ENCODE measurements around the gene SYCP3.

Gene SYCP3

DNA sequence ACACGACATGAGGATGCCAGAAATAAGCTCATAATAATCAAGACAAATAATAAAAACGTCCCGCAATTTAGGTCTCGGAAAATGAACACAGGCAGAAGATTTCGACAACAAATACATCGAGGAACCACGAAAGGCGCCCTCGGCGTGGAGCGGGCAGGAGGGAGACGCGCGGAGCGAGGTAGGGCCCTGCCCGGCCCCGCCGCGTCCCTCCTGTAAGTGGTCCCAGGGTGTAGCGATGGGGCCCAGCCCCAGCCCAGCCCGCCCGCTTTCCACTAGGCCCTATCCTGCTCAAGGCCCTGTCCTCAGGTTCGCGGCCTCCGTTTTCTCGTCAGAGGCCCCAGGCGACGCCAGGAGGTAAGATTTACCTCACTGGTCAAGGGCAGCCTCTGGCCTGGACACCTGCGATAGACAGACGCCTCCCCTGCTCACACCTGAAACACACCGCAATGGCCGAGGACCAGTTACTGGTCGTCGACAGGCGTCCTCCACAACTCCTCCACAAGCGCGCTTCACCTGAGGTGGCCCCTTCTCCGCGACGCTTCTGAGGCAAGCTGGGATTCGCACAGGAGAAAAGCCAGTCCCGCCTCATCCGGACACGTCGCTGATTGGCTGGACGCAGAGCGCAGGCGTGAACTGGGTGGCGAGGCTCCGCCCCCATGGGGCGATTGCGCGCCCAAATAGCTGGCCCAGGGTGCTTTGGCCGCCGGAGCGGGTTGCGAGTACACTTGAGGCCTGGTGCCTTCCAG, at the start of gene SYCP3:
SYCP3 (minus strand) TSS at position 543 of the 746 bp plus-strand sequence. CDS start 1,527 bp downstream, outside the sequence.
- no peak for DNase-seq (ENCODE audit: low spot score)

DNA sequence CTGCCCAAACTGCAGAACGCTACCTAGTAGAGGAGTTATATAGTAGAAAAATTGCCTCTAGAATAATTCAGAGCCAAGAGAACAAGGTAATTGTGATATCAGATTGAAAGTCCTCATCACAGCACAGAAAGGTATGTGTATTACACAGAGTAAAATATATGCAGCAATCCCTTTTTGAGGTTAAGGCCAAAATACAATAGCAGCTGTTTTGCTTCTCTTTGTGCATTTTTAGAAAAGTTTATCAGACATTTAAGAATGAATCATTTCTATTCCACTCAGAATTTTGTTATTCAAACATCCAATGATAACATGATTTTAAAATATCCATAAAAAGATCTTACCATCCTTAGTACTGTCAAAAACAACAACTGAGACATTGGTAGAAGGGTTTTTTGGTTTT, 46.4 kb upstream of the SYCP3 start:
- no peak for DNase-seq (ENCODE audit: low spot score)

DNA sequence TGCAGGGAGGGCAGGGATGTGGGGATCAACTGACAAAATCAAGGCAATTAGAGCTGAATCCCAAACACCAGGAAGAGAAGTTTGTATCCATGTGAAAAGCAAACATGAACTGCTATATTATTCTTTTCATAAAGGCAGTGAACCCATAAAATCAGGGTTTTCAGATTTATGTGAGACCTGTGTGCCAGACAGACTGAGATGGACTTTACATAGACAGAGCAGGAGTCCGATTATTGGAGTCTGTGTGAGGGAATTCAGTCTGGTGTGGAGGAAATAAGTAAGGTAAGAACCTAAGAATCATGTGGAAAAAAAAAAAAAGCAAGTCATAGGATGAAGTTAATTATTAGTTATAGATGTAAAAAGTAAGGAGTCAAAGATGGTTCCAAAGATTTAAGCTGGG, 45.1 kb upstream of the SYCP3 start:
- DNase-seq (ENCODE audit: low spot score) = no peak

DNA sequence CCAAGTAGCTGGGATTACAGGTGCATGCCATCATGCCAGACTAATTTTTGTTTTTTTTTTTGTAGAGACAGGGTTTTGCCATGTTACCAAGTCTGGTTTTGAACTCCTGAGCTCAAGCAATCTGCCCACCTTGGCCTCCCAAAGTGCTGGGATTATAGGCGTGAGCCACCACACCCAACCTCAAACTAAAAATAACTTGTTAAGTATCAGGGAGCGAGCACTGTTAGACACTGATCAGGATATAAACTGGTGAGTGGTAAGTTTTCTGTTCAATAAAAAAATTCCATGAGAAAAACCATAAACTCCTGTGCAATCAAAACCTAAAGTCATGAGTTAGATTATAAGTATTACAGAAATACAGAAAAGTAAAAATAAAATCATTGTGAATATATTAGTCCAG, 44.6 kb upstream of the SYCP3 start:
- DNase-seq (ENCODE audit: low spot score) = no peak

DNA sequence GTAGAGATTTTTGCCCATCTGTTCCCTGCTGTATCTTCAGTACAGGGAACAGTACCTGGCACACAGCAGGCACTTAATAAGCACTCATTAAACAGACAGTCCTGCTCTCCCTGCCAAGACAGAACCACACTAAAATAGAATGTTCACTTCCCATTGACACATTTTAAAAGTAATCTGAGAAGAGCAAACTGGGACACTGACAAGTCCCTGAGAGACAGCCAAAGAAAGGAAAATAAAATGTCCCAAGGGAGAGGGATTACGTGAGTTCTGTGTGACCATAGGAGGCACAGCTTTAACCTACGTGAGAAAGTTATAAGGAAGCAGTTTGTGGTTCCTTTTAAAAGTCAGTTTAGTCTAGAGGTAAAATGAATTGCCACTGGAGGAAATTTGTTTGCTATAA, 43.9 kb upstream of the SYCP3 start:
- no peak for DNase-seq (ENCODE audit: low spot score)

DNA sequence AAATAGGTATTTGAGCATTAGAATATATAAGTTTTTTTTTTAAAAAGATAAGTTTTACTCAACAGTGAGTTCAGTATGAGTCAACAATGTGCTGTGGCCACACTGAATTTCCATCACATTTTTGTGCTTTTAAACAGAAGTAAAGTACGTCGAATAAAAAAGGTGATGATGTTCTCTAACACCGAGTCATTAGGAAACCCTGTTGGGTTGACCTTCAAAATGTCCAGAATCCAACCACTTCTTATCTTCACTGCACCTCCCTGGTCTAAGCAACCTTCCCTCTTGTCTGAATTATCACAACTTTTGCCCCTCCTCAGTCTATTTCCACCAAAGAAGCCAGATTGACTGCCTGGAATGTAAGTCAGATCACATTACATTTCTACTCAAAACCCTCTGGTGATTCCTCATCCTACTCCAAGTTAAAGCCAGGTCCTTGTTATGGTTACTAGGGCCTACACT, 43.0 kb upstream of the SYCP3 start:
- DNase-seq (ENCODE audit: low spot score) = no peak

DNA sequence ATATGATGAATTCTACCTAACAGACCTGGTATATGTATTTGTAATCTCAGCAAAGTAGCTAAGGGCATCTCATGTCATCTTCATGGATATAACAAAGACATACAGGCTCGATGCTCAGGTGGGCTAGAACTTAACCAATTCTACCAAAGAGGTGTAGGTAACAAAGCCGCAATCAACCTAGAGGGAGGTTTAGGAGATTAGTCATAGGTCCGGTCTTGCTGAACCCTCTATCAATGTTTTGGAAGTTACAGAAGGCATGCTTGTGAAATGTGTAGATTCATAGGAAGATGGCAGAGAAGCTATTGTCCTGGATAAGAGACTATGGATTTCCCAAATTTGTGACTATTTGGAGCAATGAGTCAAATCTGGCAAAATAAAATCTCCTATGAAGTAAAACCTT, 42.6 kb upstream of the SYCP3 start:
- DNase-seq (ENCODE audit: low spot score) = no peak

DNA sequence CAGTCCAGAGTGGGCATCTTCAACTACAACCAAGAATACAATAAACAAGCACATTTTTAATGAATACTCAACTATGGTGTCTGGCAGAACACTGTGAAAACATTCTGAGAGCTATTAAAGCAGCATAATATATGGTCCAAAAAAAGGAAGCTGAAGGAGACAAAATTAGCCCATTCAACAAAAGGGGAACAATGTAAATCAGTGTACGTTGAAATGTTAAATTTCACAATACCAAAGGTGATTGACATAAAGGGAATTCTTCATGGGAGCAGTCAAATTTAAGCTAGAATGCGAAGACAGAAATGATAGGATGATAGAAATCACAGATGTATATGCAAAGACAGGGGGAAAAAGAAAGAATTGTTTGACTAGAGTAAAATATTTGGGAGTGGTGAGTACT, 41.3 kb upstream of the SYCP3 start:
- DNase-seq (ENCODE audit: low spot score) = no peak

DNA sequence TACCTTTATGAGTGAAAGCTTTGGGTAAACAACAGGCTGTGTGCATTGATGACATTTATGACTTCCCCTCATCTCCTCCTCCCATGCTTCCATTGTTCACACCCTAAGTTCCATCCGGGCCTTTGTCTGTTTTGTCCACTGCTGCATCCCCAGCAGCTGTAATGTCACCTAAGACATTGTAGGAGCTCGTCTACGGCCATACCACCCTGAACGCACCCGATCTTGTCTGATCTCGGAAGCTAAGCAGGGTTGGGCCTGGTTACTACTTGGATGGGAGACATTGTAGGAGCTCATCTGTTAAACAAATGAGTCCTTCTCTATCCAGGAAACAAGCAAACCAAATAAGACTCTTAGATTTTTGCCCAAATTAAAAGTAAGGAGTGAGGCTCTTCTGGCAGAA, 40.4 kb upstream of the SYCP3 start:
- no peak for DNase-seq (ENCODE audit: low spot score)

DNA sequence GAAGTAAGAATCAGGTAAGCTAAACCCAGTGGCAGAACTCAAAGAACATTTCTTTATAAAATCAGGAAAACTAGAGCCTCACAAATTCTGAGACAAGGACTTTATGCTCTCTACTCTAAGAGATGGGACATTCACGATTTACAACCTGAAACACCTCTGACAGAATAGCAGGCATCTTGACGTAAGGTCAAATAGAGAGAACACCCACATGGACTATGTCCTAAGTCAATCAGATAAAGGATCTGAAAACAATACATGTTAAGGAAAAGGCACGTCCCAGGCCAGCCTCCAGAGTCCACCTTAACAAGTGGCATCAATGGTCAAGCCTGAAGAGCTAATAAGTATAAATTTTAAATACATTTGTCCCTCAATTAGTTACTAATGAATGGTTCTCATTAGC, 39.9 kb upstream of the SYCP3 start:
- no peak for DNase-seq (ENCODE audit: low spot score)

DNA sequence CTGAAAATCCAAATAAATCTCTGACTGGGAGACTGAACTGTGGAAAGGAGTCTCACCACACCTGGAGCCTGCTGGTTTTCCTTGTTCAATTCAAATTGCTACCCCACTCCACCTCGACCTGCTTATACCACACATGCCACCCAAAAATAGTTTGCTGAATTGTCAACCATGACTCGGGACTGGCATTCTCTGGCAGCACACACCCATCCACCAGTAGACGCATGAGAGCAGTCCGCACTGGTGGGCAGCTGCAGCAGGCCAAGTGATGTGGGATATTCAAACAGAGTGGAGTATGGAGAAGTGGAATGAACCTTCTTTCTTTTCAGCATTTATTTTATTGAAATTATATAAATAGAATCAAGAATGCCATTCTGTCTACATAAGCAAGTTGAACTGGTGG, 38.7 kb upstream of the SYCP3 start:
- DNase-seq (ENCODE audit: low spot score) = no peak

DNA sequence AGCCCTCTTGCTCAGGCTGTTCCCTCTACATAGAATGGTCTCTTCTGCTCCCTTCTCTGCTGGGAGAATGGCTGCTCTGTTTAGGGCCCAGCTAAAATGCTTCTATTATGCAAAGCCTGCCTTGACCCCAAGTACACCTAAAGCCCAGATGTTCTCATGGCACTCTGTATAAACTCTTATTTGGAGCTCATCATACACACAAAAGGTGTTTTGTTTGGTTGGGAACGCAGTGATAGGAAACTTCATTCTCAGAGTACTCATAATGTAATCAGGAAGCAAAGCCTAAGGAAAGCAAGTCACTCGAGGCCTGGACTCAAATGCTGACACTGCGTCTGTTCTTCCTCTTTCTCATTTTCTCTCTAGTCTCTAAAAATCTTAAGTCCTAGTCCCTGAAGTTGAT, 38.2 kb upstream of the SYCP3 start:
- no peak for DNase-seq (ENCODE audit: low spot score)

DNA sequence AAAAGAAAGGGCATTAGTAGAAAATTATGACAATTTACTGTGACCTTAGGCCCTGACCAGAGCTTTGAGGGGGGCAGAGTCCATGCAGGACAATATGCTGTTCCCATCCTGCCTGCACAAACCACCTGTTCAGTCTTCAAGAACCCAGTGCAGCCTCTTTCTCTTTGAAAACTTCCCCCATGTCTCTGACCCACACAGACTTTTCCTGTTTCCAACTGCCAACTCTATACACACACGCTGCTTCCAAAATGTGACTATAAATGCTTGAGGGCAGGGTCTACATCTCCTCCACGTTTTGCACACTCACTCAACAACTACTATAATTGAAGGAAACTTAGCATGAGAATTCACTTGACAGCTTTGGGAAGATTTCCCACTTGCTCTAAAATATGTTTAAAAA, 36.6 kb upstream of the SYCP3 start:
- no peak for DNase-seq (ENCODE audit: low spot score)

DNA sequence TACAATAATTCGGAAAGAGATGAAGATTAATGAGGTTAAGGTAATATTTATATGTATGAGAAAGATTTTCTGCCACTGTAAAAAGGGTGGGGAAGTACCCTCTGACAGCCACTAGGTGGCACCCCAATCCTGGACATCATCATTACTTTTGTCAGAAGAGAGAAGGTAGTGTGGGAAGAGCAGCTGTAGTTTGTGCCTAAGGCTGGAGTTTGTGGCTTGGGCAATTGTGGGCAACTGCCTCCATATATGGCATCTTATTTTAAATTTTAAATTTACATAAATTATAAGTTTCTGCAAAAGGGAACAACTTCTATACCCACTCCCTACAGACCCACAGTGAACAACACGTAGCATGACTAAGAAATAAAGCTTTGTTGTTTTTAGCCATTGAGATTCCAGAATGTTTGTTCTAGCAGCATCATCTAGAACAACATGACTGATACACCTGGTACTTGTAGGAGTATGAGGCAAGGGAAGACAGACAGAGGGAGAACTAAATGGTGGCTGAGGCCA, 34.4 kb upstream of the SYCP3 start:
- DNase-seq (ENCODE audit: low spot score) = peak; percentile 65

DNA sequence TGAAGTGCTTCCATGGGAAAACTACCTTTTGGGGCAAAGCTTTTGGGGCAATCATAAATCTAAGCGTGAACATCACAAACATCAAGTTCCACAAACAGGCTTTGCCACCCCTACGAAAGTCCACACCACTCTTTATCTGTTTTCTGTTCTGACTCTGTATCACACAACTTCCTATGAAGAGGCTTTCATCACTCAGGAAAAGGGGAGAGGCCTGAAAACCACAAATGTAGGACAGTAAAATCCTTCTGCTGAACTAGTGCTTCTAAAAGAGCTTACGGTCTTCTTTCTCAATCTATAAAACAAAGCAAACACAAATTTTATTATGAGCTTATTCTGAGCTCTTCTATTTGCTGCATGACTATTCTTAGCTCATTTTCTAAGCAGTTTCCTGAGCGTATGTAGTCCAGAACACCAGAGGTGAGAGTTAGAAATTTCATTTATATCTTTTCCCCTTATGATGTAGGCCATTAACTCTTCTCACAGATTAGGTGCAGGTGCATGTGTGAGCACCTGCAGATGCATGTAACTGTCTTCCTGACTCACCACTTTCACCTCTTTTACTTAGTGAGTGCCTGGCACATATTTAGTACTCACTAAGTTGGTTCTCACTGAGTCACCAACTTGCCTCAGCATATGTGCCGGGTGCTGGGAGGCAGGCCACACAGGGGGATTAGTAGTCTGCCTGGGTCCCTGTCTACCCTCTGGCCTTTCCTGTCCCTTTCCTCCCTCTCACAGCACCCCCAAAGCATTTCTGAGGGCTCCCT, 32.9 kb upstream of the SYCP3 start:
- no peak for DNase-seq (ENCODE audit: low spot score)

DNA sequence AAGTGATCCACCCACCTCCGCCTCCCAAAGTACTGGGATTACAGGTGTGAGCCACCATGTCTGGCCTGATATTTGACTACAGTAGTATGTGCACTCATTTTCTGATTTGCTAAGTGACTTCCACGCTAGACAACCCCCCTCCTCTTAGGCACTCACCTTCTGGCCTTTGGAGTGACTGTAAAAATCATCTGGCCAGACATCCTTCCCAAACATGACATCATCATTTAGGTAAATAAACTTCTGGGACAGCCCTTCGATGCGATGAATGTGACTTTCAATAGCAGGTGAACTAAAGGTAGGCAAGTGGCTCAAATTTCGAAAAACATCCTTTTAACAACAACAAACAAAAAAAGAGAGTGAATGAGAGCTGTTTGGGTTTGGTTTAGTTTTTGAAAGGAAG, 30.6 kb upstream of the SYCP3 start:
- no peak for DNase-seq (ENCODE audit: low spot score)

DNA sequence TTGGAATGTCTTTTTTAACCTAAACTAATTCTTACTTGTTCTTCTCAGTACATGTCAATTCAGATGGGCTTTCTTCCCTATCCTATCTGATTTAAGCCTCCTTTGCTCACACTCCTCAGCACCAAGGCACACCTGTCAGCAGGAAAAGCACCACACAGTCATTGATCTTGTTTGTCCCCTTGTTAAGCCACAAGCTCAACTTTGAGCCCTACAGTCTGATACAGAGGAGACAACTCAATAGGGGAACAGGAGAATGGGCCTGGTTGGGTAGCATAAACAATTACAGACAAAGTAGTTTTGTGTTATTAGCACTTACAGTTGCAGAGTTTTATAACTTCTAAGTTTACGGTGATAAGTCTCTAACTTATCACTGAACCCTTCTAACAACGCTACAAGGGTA, 29.5 kb upstream of the SYCP3 start:
- no peak for DNase-seq (ENCODE audit: low spot score)

DNA sequence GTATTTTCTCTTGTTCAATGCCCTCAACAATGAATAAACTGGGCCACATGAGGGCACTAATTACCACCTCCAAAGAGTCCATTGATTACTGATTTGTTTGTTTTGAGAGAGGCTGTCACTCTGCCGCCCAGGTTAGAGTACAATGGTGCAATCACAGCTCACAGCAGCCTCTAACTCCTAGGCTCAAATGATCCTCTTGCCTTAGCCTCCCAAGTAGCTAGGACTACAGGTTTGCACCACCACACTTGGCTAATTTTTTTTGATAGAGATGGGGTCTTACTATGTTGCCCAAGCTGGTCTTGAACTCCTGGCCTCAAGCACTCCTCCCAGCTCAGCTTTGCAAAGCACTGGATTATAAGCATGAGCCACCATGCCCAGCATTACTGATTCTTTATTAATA, 28.3 kb upstream of the SYCP3 start:
- DNase-seq (ENCODE audit: low spot score) = no peak

DNA sequence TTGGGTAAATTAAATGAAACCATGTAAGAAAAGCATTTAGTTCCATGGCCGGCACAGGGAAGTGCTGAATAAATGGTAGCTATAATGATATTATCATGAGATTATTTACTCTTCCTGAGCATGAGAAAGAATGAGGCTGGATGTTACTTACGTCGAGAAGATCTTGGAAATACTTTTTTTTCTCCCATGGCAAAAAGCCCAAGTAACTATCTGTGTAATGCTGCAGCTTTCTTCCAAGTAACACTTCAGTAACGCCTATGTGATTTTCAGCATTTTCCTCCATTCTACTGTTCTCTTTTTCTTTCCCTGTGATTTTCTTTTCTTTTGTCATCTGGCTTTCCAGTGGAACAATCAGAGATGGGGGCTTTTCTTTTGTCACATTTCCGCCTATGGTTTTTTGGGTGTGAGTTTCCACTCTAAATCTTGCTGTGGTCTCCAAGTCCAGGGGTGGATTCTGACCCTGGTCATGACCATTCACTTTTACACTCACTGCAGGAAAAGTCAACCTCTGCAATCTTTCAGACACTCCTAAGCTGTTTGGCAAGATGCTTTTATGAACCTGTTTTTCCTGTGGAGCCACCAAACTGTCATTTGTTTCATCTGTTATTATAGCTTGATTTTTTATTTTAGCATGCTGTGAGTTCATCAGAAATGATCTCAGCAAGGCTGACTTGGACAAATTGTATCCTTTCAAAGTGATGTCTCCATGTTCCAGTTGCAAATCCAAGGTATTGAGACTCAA, 25.0 kb upstream of the SYCP3 start:
- no peak for DNase-seq (ENCODE audit: low spot score)

DNA sequence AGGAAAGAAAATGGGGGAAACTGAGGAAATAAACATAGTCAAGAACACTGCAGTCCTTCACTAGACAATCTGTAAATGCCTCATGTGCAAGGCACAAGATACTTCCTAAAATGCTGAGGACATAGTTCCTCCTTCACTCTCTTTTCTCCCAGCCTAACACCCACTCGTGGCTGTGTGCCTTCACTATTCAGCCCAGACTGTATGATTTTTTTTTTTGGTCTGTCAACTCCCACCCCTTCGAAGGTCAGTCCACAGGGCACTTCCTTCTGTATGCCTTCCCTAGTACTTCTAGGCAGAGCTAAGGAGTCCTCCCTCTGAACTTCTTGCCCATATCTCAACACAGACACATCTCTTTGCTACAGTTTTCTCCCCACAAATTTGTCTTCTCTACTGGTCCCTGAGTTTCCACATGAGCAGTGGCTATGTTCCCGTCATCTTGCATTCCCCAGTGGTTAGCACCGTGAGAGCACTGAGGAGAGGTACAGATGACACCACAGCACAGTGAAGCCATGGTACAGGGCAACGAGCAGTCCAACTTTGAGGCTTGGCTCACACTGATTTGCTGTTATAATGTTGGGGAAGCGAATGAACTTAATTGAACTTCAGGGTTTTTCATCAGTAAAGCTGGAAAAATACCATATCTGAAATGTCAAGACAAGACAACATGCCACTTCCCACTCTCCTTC, 24.1 kb upstream of the SYCP3 start:
- DNase-seq (ENCODE audit: low spot score) = no peak

DNA sequence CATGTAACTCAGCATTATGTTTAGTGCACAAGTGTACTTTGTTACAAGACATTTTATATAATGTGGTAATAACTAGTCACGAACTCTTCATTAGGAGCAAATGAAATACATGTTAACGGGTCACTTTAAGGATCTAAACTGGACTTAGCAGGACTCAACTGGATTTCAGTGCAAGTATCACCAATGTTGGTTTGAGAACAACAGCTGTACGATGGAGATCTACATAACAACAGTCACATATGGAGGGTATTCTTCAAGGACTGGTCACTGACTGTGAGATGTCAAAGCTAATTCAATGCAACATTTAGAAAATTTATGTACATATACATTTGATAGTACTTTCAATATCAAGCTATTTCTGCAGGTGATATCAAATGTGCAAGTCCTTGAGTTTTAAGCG, 22.5 kb upstream of the SYCP3 start:
- DNase-seq (ENCODE audit: low spot score) = no peak

DNA sequence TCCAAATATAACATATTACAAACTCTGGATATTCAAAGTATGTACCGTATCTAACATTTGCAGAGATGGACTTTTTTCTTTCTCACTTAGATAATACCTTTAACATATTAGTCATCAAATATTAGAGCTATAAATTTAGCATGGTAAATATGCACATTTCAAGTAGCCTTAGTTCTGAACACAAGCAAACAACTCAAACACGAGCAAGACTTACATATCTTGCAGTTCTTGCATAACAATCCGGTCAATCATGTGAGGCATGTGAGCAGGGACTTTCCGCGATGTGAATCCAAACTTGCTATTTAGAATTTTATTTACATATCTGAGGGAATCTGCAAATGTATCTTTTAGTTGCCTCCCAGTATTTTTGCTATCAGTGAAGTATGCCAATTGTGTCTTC, 22.1 kb upstream of the SYCP3 start:
- DNase-seq (ENCODE audit: low spot score) = no peak

Data from kidney capillary endothelial cell (primary cell).